Astrocyte (in vitro differentiated cells and primary cell): ENCODE data around the gene MGMT. TPM values are rescaled to one million over a fixed set of nuclear protein-coding genes. Genes with fewer than 3 reads are reported as not detected.

Experiments used
- DNase-seq: peaks from one replicate; pipeline ENCODE4 v3.0.0-alpha.2; 2010; ENCODE audit warnings: low read depth
- FAIRE-seq: peaks from 2 replicates; lab custom pipeline; 2011; peaks lifted over from hg19 to GRCh38; lab: Jason Lieb, UNC
- H2AFZ ChIP-seq: 2 replicates; pipeline ENCODE4 v1.6.0; 2012; ENCODE audit warnings: low read depth, low read length, inconsistent platforms
- H3K27ac ChIP-seq: 2 replicates; pipeline ENCODE4 v1.5.1; 2011; ENCODE audit warnings: low read depth, low read length, inconsistent platforms
- H3K27me3 ChIP-seq: 2 replicates; pipeline ENCODE4 v1.6.0; 2011; ENCODE audit warnings: low read length, inconsistent platforms; ENCODE audit not compliant: insufficient read depth
- H3K36me3 ChIP-seq: 2 replicates; pipeline ENCODE4 v1.5.1; 2011; ENCODE audit warnings: low read length, inconsistent platforms; ENCODE audit not compliant: insufficient read depth
- H3K4me1 ChIP-seq: 2 replicates; pipeline ENCODE4 v1.5.1; 2011; ENCODE audit warnings: low read length, inconsistent platforms; ENCODE audit not compliant: insufficient read depth
- H3K4me2 ChIP-seq: 2 replicates; pipeline ENCODE4 v1.6.0; 2012; ENCODE audit warnings: low read length, inconsistent platforms
- H3K4me3 ChIP-seq: 2 replicates; pipeline ENCODE4 v1.5.1; 2011; ENCODE audit warnings: low read depth, mild to moderate bottlenecking, low read length, inconsistent platforms; ENCODE audit not compliant: insufficient read depth
- H3K79me2 ChIP-seq: 2 replicates; pipeline ENCODE4 v1.6.0; 2012; ENCODE audit warnings: mild to moderate bottlenecking, low read length, inconsistent platforms; ENCODE audit not compliant: insufficient read depth
- H3K9ac ChIP-seq: 2 replicates; pipeline ENCODE4 v1.6.0; 2012; ENCODE audit warnings: mild to moderate bottlenecking, low read length, inconsistent platforms
- H3K9me3 ChIP-seq: 2 replicates; pipeline ENCODE4 v1.5.1; 2012; ENCODE audit warnings: low read depth, mild to moderate bottlenecking, low read length, inconsistent platforms; ENCODE audit not compliant: insufficient read depth
- H4K20me1 ChIP-seq: 2 replicates; pipeline ENCODE4 v1.6.0; 2012; ENCODE audit warnings: low read length, inconsistent platforms; ENCODE audit not compliant: insufficient read depth
- H3K27ac Mint-ChIP-seq: one replicate; pipeline ENCODE4 v1.8.0; 2021; ENCODE audit warnings: mild to moderate bottlenecking, mixed read lengths; ENCODE audit not compliant: unreplicated experiment
- H3K27me3 Mint-ChIP-seq: one replicate; pipeline ENCODE4 v1.8.0; 2021; ENCODE audit warnings: low read depth, mixed read lengths; ENCODE audit not compliant: unreplicated experiment
- H3K36me3 Mint-ChIP-seq: one replicate; pipeline ENCODE4 v1.8.0; 2021; ENCODE audit warnings: low read depth, mixed read lengths; ENCODE audit not compliant: unreplicated experiment
- H3K4me1 Mint-ChIP-seq: one replicate; pipeline ENCODE4 v1.8.0; 2021; ENCODE audit warnings: low read depth, mixed read lengths; ENCODE audit not compliant: unreplicated experiment
- H3K4me3 Mint-ChIP-seq: one replicate; pipeline ENCODE4 v1.8.0; 2021; ENCODE audit warnings: mild to moderate bottlenecking, moderate library complexity, mixed read lengths; ENCODE audit not compliant: unreplicated experiment
- H3K9me3 Mint-ChIP-seq: one replicate; pipeline ENCODE4 v1.8.0; 2021; ENCODE audit warnings: mild to moderate bottlenecking, mixed read lengths; ENCODE audit not compliant: unreplicated experiment
- CTCF ChIP-seq: IDR thresholded peaks from 2 replicates; pipeline ENCODE4 v1.5.1; 2011; ENCODE audit warnings: low read depth, mild to moderate bottlenecking, inconsistent platforms, low read length, moderate library complexity; ENCODE audit not compliant: insufficient read depth
- EZH2 ChIP-seq: IDR thresholded peaks from 2 replicates; pipeline ENCODE4 v1.6.1; 2012; ENCODE audit warnings: mild to moderate bottlenecking, low read length, inconsistent platforms; ENCODE audit not compliant: insufficient read depth
- total RNA-seq: library from RNA; stranded (reverse); gene quantifications from 2 replicates; pipeline ENCODE4 v1.2.1, GENCODE V29; 2021

The MGMT gene
- total RNA-seq, 1 donor from 2014 or later, result 9.5 TPM

DNA sequence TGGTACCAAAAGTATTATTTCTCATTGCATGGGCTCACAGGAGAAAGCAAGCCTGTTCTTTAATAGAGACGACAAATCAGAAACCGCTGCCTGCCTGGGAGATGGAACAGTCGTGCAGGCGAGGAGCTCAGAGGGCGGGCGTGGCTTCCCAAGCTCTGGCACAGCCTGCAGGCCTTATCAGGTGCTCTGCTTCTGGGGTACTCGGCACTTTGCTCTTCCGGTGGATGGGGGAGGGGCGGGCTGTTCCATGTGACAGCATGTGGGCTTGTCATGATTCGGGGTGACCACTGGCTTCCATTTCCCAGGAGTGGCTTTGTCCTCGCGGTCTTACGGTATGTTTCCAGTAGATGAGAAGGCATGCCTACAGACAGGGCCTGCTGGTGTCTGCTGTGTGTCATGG is 228.6 kb downstream of the MGMT start:
- Histone ChIP-seq H3K9ac (no peak overlapping the region), H3K4me1 (no peaks in the 10 kb centered on the region), H3K27me3 (no peaks in the 10 kb centered on the region), H3K4me3 (no peak overlapping the region), H3K4me2 (no peak overlapping the region), H4K20me1 (no peaks in the 10 kb centered on the region), H2AFZ (no peak overlapping the region), H3K27ac (no peak overlapping the region), H3K36me3 (no peaks in the 10 kb centered on the region), H3K79me2 (no peaks in the 10 kb centered on the region), H3K9me3 (no peaks in the 10 kb centered on the region)
- Mint-ChIP-seq H3K27ac (no peak overlapping the region), H3K9me3 (peaks cover 2% of the 10 kb centered on the region), H3K4me3 (no peak overlapping the region), H3K4me1 (no peaks in the 10 kb centered on the region), H3K27me3 (peaks cover 2% of the 10 kb centered on the region), H3K36me3 (no peaks in the 10 kb centered on the region)
- TF ChIP-seq CTCF, result no peak
- no peak for TF ChIP-seq EZH2
- DNase-seq (no peak), FAIRE-seq (no peak)

- H3K36me3 ChIP-seq, result no peaks in the 10 kb centered on the region
- H3K4me3 Mint-ChIP-seq, result no peak overlapping the region
- FAIRE-seq, result no peak
Measured at GRCh38 chr10:129696636-129697035, 229.6 kb downstream of the MGMT start.

More at GRCh38 chr10:129696636-129697035, 229.6 kb downstream of the MGMT start:
- Mint-ChIP-seq H3K27ac (no peak overlapping the region), H3K4me1 (no peaks in the 10 kb centered on the region), H3K36me3 (no peaks in the 10 kb centered on the region), H3K27me3 (no peaks in the 10 kb centered on the region), H3K9me3 (peaks cover 2% of the 10 kb centered on the region)
- no peak overlapping the region for H3K9ac ChIP-seq
- no peak overlapping the region for H3K27ac ChIP-seq
- H3K4me3 ChIP-seq, result no peak overlapping the region
- no peaks in the 10 kb centered on the region for H3K79me2 ChIP-seq
- no peak overlapping the region for H3K4me2 ChIP-seq
- no peaks in the 10 kb centered on the region for H3K9me3 ChIP-seq
- no peaks in the 10 kb centered on the region for H4K20me1 ChIP-seq
- no peaks in the 10 kb centered on the region for H3K27me3 ChIP-seq
- H2AFZ ChIP-seq, result no peak overlapping the region
- no peak for DNase-seq
- no peaks in the 10 kb centered on the region for H3K4me1 ChIP-seq
- TF ChIP-seq EZH2 (no peak), CTCF (no peak)
